Measurements from ENCODE around the gene ZNF576.

Gene ZNF576

DNA sequence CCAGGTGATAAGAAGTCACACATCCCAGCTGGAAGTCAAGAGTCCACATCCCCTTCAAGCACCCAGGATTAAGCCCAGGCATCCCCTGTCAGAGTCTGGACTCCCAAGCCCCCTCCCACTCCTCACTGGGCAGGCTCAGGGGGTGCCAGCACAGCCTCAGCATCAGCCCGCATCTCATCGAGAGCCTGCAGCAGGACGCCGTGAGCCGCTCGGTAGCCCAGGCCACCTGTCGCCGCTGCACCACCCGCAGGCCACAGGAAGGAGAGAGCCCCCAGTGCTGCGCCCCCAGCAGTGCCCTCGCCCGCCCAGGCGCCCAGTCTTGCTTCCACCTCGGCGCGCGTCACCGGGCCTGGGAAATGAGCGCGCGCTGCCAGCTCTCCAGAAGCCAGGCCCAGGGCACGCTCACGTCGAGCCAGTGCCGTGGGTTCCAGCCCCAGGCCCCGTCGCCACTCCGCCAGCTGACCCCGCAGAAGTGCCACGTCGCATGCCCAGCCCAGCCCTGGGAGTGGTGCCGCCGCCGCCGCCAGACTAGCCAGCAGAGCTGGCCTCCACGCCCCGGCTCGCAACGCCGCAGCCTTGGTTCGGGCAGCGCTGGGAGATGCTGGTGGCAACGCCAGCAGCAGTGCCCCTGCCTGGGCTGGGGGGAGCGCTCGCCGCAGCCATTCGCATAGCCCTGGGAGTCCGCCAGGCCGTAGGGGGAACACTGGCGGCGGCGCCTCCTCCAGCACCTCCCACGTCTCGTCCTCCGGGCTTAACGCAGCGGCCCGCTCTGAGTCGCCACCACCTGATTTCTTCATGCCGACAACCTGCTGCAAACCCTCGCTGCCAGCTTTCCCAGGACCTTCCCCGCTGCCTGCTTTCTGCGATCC is 4.3 kb upstream of the ZNF576 start:
- H3K9me3 ChIP-seq (ENCODE audit: control insufficient read depth, insufficient read depth, low read length), result no peaks in the 10 kb centered on the region
- H3K27me3 ChIP-seq (ENCODE audit: control insufficient read depth, insufficient read depth, low read length), result no peaks in the 10 kb centered on the region
- no peak overlapping the region for H3K4me3 ChIP-seq (ENCODE audit: low read length)
- no peaks in the 10 kb centered on the region for H3K4me1 ChIP-seq (ENCODE audit: control insufficient read depth, insufficient read depth, low read length)
- no peak overlapping the region for H3K27ac ChIP-seq (ENCODE audit: low read length)
- peaks cover 15% of the 10 kb centered on the region for H3K36me3 ChIP-seq (ENCODE audit: control insufficient read depth, insufficient read depth, low read length)
- DNase-seq (ENCODE audit: low read depth, low spot score), result no peak
- WGBS (ENCODE audit: insufficient coverage, insufficient read length), result no CpG with 5 or more reads among the region's 63 CpGs

DNA sequence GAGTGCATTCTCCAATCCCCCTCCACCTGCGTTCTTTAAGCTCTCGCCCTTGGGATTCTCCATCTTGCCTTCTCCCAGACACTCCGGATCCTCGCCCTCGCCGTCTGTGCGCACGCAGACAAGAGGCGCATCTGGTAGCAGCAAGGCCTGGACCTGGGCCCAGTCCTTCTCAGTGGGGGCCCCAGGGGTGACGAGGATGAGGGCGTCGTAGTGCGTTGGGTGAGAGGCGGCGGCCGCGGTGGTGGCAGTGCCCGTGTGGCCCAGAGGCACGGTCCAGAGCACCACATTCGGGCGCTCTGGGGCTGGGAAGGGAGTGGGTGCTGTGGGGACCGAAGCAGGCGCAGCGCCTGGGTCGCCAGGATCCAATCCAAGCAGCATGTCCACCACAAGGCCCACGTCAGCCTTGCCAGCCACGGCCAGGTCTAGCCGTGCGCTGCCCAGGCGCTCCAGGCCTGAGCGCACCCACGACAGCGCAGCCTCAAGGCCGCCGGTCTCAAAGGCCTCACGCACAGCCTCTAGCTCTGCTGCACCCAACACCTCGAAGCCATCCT is 3.5 kb upstream of the ZNF576 start:
- no CpG with 5 or more reads among the region's 37 CpGs for WGBS (ENCODE audit: insufficient coverage, insufficient read length)
- no peak for DNase-seq (ENCODE audit: low read depth, low spot score)
- H3K4me3 ChIP-seq (ENCODE audit: low read length), result no peak overlapping the region
- H3K27me3 ChIP-seq (ENCODE audit: control insufficient read depth, insufficient read depth, low read length), result no peaks in the 10 kb centered on the region
- H3K36me3 ChIP-seq (ENCODE audit: control insufficient read depth, insufficient read depth, low read length), result peaks cover 15% of the 10 kb centered on the region
- no peaks in the 10 kb centered on the region for H3K4me1 ChIP-seq (ENCODE audit: control insufficient read depth, insufficient read depth, low read length)
- no peaks in the 10 kb centered on the region for H3K9me3 ChIP-seq (ENCODE audit: control insufficient read depth, insufficient read depth, low read length)
- no peak overlapping the region for H3K27ac ChIP-seq (ENCODE audit: low read length)

DNA sequence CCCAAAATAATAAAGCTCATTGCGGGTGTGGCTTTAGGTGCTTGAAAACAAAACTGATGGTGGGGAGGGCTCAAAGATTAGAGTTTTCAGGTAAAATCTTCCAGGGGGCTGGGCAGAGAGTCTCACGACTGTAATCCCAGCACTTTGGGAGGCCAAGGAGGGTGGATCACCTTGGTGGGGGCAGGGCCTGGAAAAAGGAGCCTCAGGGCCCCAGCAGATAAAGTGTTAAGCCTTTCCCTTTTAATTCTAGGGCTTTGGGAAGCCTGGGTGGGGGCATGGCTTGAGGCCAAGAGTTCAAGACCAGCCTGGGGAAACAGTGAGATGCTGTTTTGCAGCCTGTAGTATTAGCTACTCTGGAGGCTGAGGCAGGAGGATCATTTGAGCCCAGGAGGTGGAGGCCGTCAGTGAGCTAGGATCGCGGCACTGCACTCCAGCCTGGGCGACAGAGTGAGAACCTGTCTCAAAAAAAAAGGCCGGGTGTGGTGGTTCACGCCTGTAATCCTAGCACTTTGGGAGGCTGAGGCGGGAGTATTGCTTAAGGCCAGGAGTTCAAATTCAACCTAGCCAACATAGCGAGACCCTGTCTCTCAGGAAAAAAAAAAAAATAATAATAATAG is 2.2 kb upstream of the ZNF576 start:
- no CpG with 5 or more reads among the region's 10 CpGs for WGBS (ENCODE audit: insufficient coverage, insufficient read length)
- DNase-seq (ENCODE audit: low read depth, low spot score), result no peak
- Histone ChIP-seq H3K27ac (ENCODE audit: low read length) (no peak overlapping the region), H3K4me1 (ENCODE audit: control insufficient read depth, insufficient read depth, low read length) (no peaks in the 10 kb centered on the region), H3K9me3 (ENCODE audit: control insufficient read depth, insufficient read depth, low read length) (no peaks in the 10 kb centered on the region), H3K36me3 (ENCODE audit: control insufficient read depth, insufficient read depth, low read length) (peaks cover 19% of the 10 kb centered on the region), H3K4me3 (ENCODE audit: low read length) (no peak overlapping the region), H3K27me3 (ENCODE audit: control insufficient read depth, insufficient read depth, low read length) (no peaks in the 10 kb centered on the region)

DNA sequence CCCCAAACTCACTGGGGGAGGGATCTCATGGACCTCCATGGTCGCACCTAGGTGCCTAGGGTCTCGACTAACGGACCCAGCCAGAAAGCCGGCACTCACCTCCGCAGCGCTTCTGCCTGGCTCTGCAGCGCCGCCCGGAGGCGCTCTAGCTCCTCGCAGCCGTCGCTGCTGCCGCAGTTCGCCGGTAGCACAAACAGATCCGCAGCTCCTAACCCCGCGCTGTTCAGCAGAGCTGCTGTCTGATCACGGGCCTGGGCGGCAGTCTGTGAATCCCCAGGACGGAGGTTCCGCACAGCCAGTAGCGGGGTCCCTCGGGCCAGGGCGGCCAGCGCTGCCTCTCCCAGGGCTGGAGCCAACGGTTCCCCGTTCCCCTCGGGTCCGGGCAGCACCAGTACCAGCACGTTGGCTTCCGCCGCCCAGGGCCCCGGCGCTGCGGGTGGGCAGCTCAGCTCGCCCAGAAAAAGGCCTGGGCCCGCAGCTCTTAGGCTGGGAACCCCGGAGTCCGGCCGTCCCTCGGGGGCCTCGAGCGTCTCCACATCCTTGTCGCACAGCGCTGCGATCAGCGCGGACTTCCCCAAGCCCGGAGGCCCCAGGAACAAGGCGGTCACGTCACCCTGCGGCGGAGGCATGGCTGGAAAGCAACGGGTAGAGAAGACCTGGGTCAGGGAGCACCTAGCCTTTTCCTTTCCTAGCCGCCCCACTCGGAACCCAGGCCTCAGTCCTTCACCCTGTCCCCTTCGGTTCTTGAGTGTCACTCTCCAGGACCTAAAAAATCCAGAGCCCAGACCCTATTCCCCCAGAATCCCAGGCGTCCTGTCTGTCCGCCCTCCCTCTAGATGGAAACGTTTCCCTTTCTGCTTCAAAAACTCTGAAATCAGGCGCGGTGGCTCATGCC is 1.4 kb upstream of the ZNF576 start:
- peak; percentile 57 for DNase-seq (ENCODE audit: low read depth, low spot score)
- no CpG with 5 or more reads among the region's 64 CpGs for WGBS (ENCODE audit: insufficient coverage, insufficient read length)
- H3K27me3 ChIP-seq (ENCODE audit: control insufficient read depth, insufficient read depth, low read length), result no peaks in the 10 kb centered on the region
- no peaks in the 10 kb centered on the region for H3K4me1 ChIP-seq (ENCODE audit: control insufficient read depth, insufficient read depth, low read length)
- H3K4me3 ChIP-seq (ENCODE audit: low read length), result peak overlapping the region; percentile 57
- no peaks in the 10 kb centered on the region for H3K9me3 ChIP-seq (ENCODE audit: control insufficient read depth, insufficient read depth, low read length)
- no peak overlapping the region for H3K27ac ChIP-seq (ENCODE audit: low read length)
- peaks cover 19% of the 10 kb centered on the region for H3K36me3 ChIP-seq (ENCODE audit: control insufficient read depth, insufficient read depth, low read length)

DNA sequence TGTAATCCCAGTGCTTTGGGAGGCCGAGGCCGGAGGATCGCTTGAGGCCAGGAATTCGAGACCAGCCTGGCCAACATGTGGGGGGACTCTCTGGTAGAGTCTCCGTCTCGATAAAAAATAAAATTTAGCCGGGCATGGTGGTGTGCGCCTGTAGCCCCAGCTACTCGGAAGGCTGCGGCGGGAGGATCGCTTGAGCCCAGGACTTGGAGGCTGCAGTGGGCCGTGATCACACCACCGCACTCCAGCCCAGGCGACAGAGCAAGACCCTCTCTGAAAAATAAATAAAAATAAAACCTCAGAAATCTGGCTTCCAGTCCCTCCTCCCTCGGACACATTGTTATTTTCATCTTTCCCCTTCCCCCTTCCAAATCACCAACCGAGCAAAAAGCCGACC is 793 bp upstream of the ZNF576 start:
- H3K36me3 ChIP-seq (ENCODE audit: control insufficient read depth, insufficient read depth, low read length), result peaks cover 19% of the 10 kb centered on the region
- WGBS (ENCODE audit: insufficient coverage, insufficient read length), result no CpG with 5 or more reads among the region's 18 CpGs
- no peaks in the 10 kb centered on the region for H3K9me3 ChIP-seq (ENCODE audit: control insufficient read depth, insufficient read depth, low read length)
- DNase-seq (ENCODE audit: low read depth, low spot score), result no peak
- H3K4me1 ChIP-seq (ENCODE audit: control insufficient read depth, insufficient read depth, low read length), result no peaks in the 10 kb centered on the region
- H3K4me3 ChIP-seq (ENCODE audit: low read length), result peak overlapping the region; percentile 57; the same call in 1 of the 2 replicates
- H3K27me3 ChIP-seq (ENCODE audit: control insufficient read depth, insufficient read depth, low read length), result no peaks in the 10 kb centered on the region
- no peak overlapping the region for H3K27ac ChIP-seq (ENCODE audit: low read length)

DNA sequence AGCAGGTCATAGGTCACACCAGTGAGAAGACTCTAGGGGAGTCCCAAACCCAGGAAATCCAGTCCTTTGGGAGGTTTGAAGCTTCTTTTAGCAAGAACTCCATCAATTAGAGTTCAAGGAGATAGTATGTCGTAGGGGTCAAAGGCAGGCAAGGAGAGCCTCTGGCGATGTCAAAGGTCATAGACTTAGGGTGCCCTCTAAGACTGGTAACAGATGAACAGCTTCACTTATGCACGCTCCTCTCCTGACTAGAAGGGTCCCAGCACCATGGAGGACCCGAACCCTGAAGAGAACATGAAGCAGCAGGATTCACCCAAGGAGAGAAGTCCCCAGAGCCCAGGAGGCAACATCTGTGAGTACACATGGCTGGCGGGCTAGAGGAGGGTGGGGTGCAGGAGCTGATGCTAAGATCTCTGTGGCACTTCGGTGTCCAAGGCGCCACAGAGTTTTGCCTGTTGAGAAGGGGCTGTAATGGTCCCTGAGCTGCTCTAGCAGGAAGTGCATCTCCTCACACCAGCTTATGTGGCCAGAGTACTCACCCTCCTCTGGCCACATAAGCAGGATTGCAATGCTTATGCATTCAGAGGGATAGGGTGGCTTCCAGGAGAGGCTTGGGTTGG is 557 bp downstream of the ZNF576 start:
- Histone ChIP-seq H3K4me1 (ENCODE audit: control insufficient read depth, insufficient read depth, low read length) (no peaks in the 10 kb centered on the region), H3K4me3 (ENCODE audit: low read length) (peak overlapping the region; percentile 56; the same call in 1 of the 2 replicates), H3K9me3 (ENCODE audit: control insufficient read depth, insufficient read depth, low read length) (no peaks in the 10 kb centered on the region), H3K36me3 (ENCODE audit: control insufficient read depth, insufficient read depth, low read length) (peaks cover 17% of the 10 kb centered on the region), H3K27me3 (ENCODE audit: control insufficient read depth, insufficient read depth, low read length) (no peaks in the 10 kb centered on the region), H3K27ac (ENCODE audit: low read length) (no peak overlapping the region)
- WGBS (ENCODE audit: insufficient coverage, insufficient read length), result no CpG with 5 or more reads among the region's 7 CpGs
- no peak for DNase-seq (ENCODE audit: low read depth, low spot score)

DNA sequence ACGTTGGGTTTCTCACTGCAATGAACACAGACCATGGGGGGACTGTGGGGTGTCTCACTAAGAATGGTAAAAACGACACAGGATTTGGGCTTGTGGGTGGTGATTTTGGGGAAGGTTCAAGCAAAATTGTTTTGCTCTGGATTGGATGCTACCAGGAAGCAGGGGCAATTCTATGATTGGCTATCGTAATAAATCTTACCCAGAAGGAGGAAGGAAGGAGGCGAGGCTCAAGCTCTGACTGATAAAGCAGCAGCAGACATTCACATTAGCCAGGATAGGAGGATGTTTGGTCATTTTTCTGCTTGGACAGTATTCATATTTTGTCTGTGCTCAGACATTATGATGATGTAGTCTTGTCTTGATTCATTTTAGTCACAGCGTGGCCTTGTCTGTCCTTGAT is 1.5 kb downstream of the ZNF576 start:
- no CpG with 5 or more reads among the region's 5 CpGs for WGBS (ENCODE audit: insufficient coverage, insufficient read length)
- Histone ChIP-seq H3K4me3 (ENCODE audit: low read length) (no peak overlapping the region), H3K27ac (ENCODE audit: low read length) (no peak overlapping the region), H3K36me3 (ENCODE audit: control insufficient read depth, insufficient read depth, low read length) (peaks cover 8% of the 10 kb centered on the region), H3K4me1 (ENCODE audit: control insufficient read depth, insufficient read depth, low read length) (no peaks in the 10 kb centered on the region), H3K9me3 (ENCODE audit: control insufficient read depth, insufficient read depth, low read length) (no peaks in the 10 kb centered on the region), H3K27me3 (ENCODE audit: control insufficient read depth, insufficient read depth, low read length) (no peaks in the 10 kb centered on the region)
- no peak for DNase-seq (ENCODE audit: low read depth, low spot score)

DNA sequence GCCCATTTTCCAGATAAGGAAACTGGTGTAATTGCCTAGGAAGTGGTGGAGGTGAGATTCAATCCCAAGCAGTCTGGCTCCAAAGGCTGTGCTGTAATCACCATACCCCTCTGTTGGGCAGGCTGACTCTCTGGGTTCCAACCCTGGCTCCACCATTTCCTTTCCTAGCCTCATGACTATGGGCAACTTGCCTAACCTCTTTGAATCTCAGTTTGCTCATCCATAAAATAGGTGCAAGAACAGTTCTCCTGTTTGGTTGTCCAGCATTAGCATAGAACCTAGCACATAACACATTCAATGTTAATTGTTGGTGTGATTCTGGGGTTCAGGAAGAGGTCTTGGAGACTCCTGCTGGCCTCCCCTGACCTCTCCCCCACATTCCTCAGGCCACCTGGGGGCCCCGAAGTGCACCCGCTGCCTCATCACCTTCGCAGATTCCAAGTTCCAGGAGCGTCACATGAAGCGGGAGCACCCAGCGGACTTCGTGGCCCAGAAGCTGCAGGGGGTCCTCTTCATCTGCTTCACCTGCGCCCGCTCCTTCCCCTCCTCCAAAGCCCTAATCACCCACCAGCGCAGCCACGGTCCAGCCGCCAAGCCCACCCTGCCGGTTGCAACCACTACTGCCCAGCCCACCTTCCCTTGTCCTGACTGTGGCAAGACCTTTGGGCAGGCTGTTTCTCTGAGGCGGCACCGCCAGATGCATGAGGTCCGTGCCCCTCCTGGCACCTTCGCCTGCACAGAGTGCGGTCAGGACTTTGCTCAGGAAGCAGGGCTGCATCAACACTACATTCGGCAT is 2.2 kb downstream of the ZNF576 start:
- Histone ChIP-seq H3K27ac (ENCODE audit: low read length) (no peak overlapping the region), H3K4me1 (ENCODE audit: control insufficient read depth, insufficient read depth, low read length) (no peaks in the 10 kb centered on the region), H3K4me3 (ENCODE audit: low read length) (no peak overlapping the region), H3K27me3 (ENCODE audit: control insufficient read depth, insufficient read depth, low read length) (no peaks in the 10 kb centered on the region), H3K36me3 (ENCODE audit: control insufficient read depth, insufficient read depth, low read length) (peaks cover 4% of the 10 kb centered on the region), H3K9me3 (ENCODE audit: control insufficient read depth, insufficient read depth, low read length) (no peaks in the 10 kb centered on the region)
- no CpG with 5 or more reads among the region's 19 CpGs for WGBS (ENCODE audit: insufficient coverage, insufficient read length)
- no peak for DNase-seq (ENCODE audit: low read depth, low spot score)

DNA sequence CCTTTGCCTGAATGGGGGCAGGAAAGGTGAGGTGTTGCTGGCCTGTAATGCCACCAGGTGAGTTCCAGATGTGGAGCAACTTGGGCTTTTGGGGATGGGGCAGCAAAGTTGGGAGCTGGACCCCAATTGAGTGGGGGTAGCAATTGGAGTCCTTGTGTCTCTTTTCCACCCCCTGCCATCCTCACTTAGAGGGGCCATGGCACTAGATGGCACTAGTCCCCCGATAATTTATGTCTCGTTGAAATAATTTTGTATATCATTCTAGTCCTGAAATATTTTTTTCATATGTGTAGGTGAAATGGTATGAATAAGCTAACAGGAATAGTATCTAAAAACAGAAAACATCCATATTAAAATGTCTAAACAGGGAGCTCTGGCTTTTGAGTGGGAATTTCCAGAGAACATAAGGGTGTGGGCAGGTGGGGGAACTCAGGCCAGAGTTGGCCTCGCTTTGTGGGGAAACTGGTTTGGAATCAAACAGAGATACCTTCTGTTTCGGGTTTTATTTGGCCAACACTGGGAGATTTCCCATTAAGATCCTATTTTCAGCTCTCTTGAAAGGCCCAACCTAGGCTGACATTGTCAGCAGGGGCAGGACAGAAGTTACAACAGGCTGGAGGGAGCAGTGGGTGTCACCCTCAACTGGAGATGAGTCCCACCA is 3.4 kb downstream of the ZNF576 start:
- WGBS (ENCODE audit: insufficient coverage, insufficient read length), result no CpG with 5 or more reads among the region's 4 CpGs
- DNase-seq (ENCODE audit: low read depth, low spot score), result no peak
- Histone ChIP-seq H3K4me3 (ENCODE audit: low read length) (no peak overlapping the region), H3K9me3 (ENCODE audit: control insufficient read depth, insufficient read depth, low read length) (no peaks in the 10 kb centered on the region), H3K4me1 (ENCODE audit: control insufficient read depth, insufficient read depth, low read length) (no peaks in the 10 kb centered on the region), H3K27me3 (ENCODE audit: control insufficient read depth, insufficient read depth, low read length) (no peaks in the 10 kb centered on the region), H3K36me3 (ENCODE audit: control insufficient read depth, insufficient read depth, low read length) (peaks cover 4% of the 10 kb centered on the region), H3K27ac (ENCODE audit: low read length) (no peak overlapping the region)
